ENCODE data around the gene PRKN. TPM values are rescaled to one million over a fixed set of nuclear protein-coding genes. Genes with fewer than 3 reads are reported as not detected.
"Not testable (repeated sequence)": the region's sequence is repeated elsewhere in the genome, so short reads cannot be mapped to it uniquely, and the experiment has no call there.

Gene PRKN
- total and polyA plus RNA-seq, 5 donors from 2014 or later: 0.24 to 3.7 (median 2.5) TPM

DNA sequence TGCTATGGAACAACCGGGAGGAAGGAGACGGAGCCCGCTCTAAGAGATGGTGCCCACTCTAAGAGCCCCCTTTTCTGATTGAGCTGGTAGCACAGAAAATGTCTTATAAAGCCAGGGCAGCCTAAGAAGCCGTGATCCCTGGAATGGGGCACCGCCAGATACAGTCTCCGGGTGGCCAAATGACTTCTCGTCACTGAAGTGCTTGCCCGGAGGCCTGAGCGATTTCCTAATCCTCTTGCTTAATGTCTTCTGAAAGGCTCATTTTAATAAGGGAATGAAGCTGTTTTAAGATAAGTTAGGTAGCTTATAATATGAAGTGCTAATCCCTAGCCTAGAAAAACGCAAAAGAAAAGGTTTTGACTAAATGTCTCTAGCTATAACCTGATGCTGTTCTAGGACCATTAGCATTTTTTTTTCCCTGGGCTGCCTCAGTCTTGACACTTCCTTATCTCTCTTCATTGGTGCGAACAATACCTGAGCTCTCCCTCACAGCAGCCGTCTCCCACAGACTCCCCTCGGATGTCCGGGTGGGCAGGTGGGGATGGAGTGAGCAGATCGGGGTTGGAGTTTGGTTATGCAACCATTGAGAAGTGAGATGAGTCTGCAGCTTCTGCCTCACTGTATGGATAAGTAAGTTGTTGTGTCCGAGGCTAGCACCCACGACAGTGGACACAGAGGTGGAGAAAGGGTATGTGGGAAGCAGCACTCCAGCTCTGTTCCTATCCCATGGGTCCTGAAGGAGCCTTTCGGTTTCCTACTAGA is 894.3 kb downstream of the PRKN start:
- Histone ChIP-seq H3K36me3 (ENCODE audit: control insufficient read depth, insufficient read depth, low read length) (no peaks in the 10 kb centered on the region), H3K9me3 (ENCODE audit: control insufficient read depth in 2 of 2, low read length in 2 of 2) (no peaks in the 10 kb centered on the region), H3K27ac (ENCODE audit: insufficient read depth, low read length, poor library complexity, severe bottlenecking) (no peak overlapping the region), H3K27me3 (ENCODE audit: control insufficient read depth, insufficient read depth, low read length) (no peaks in the 10 kb centered on the region), H3K4me3 (ENCODE audit: low read depth, low read length) (no peak overlapping the region), H3K4me1 (ENCODE audit: control insufficient read depth, insufficient read depth, low read length, poor library complexity, severe bottlenecking) (no peaks in the 10 kb centered on the region)
- DNase-seq (no peak), ATAC-seq (ENCODE audit: low read depth in 2 of 2) (no peak)
- Mint-ChIP-seq H3K9me3 (no peaks in the 10 kb centered on the region), H3K4me3 (no peak overlapping the region), H3K4me1 (no peaks in the 10 kb centered on the region), H3K27ac (no peak overlapping the region), H3K27me3 (no peaks in the 10 kb centered on the region), H3K36me3 (no peaks in the 10 kb centered on the region)

- peak in 1 of 2 donors; percentile 8 for ATAC-seq (ENCODE audit: low read depth in 2 of 2)
- no peaks in the 10 kb centered on the region for H3K36me3 Mint-ChIP-seq
- no peaks in the 10 kb centered on the region for H3K27me3 Mint-ChIP-seq
- no peaks in the 10 kb centered on the region for H3K4me1 ChIP-seq (ENCODE audit: control insufficient read depth, insufficient read depth, low read length, poor library complexity, severe bottlenecking)
- H3K27ac Mint-ChIP-seq: no peak overlapping the region
- no peaks in the 10 kb centered on the region for H3K4me1 Mint-ChIP-seq
- H3K4me3 ChIP-seq (ENCODE audit: low read depth, low read length): no peak overlapping the region
- no peak for DNase-seq
- H3K4me3 Mint-ChIP-seq: no peak overlapping the region
- no peaks in the 10 kb centered on the region for H3K9me3 ChIP-seq (ENCODE audit: control insufficient read depth in 2 of 2, low read length in 2 of 2)
- no peaks in the 10 kb centered on the region for H3K9me3 Mint-ChIP-seq
- no peaks in the 10 kb centered on the region for H3K36me3 ChIP-seq (ENCODE audit: control insufficient read depth, insufficient read depth, low read length)
- H3K27me3 ChIP-seq (ENCODE audit: control insufficient read depth, insufficient read depth, low read length): no peaks in the 10 kb centered on the region
- no peak overlapping the region for H3K27ac ChIP-seq (ENCODE audit: insufficient read depth, low read length, poor library complexity, severe bottlenecking)
Measured at GRCh38 chr6:161832622-161833021, 894.9 kb downstream of the PRKN start.

DNA sequence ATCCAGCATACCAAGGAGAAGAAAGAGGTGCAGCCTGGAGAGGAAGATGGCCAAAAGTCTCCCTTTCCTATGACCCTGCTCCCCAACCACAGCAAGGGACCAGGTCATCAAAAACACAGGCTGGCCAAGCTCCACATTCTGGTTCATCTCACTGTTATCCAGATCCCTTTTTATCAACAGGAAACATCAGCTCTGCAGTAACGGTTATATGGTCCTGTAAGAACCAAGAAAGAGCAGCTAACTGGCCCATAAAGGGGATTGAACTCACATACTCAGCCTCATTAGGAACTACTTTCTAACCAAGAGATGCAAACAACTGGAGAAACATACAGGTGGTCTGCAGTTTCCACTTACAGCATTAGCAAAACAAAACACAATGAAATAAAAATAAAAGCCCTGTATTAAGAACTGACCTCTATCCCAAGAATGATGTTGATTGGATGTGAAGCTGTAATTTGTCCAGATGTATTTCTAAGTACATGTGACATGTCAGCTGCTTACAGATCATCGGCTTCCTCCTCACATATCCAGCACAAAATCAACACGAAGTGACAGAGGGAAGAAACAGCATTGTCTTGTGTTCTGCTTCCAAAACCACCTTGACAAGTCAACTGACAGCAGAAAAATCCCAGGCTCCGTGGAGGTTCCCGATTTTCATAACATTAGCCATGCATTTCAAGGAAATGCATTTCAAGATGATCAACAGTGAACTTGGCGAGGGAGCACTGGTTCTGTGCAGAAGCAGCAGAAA is 896.5 kb downstream of the PRKN start:
- Histone ChIP-seq H3K4me1 (ENCODE audit: control insufficient read depth, insufficient read depth, low read length, poor library complexity, severe bottlenecking) (no peaks in the 10 kb centered on the region), H3K27ac (ENCODE audit: insufficient read depth, low read length, poor library complexity, severe bottlenecking) (no peak overlapping the region), H3K36me3 (ENCODE audit: control insufficient read depth, insufficient read depth, low read length) (no peaks in the 10 kb centered on the region), H3K27me3 (ENCODE audit: control insufficient read depth, insufficient read depth, low read length) (no peaks in the 10 kb centered on the region), H3K4me3 (ENCODE audit: low read depth, low read length) (no peak overlapping the region), H3K9me3 (ENCODE audit: control insufficient read depth in 2 of 2, low read length in 2 of 2) (no peaks in the 10 kb centered on the region)
- Mint-ChIP-seq H3K27ac (no peak overlapping the region), H3K36me3 (no peaks in the 10 kb centered on the region), H3K9me3 (no peaks in the 10 kb centered on the region), H3K27me3 (no peaks in the 10 kb centered on the region), H3K4me1 (no peaks in the 10 kb centered on the region), H3K4me3 (no peak overlapping the region)
- DNase-seq (no peak), ATAC-seq (ENCODE audit: low read depth in 2 of 2) (no peak)

- Mint-ChIP-seq H3K9me3 (no peaks in the 10 kb centered on the region), H3K27ac (no peak overlapping the region), H3K4me3 (no peak overlapping the region), H3K27me3 (no peaks in the 10 kb centered on the region), H3K36me3 (no peaks in the 10 kb centered on the region), H3K4me1 (no peaks in the 10 kb centered on the region)
- H3K4me1 ChIP-seq (ENCODE audit: control insufficient read depth, insufficient read depth, low read length, poor library complexity, severe bottlenecking): no peaks in the 10 kb centered on the region
- H3K9me3 ChIP-seq (ENCODE audit: control insufficient read depth in 2 of 2, low read length in 2 of 2): no peaks in the 10 kb centered on the region
- H3K27ac ChIP-seq (ENCODE audit: insufficient read depth, low read length, poor library complexity, severe bottlenecking): no peak overlapping the region
- DNase-seq (no peak), ATAC-seq (ENCODE audit: low read depth in 2 of 2) (no peak)
- no peaks in the 10 kb centered on the region for H3K36me3 ChIP-seq (ENCODE audit: control insufficient read depth, insufficient read depth, low read length)
- no peaks in the 10 kb centered on the region for H3K27me3 ChIP-seq (ENCODE audit: control insufficient read depth, insufficient read depth, low read length)
- H3K4me3 ChIP-seq (ENCODE audit: low read depth, low read length): no peak overlapping the region
Measured at GRCh38 chr6:161829291-161829729, 898.3 kb downstream of the PRKN start.

- Mint-ChIP-seq H3K9me3 (no peaks in the 10 kb centered on the region), H3K4me1 (no peaks in the 10 kb centered on the region), H3K36me3 (no peaks in the 10 kb centered on the region), H3K27ac (peak overlapping the region in 1 of 3 donors; percentile 43), H3K27me3 (no peaks in the 10 kb centered on the region), H3K4me3 (no peak overlapping the region)
- no peak overlapping the region for H3K4me3 ChIP-seq (ENCODE audit: low read depth, low read length)
- ATAC-seq (ENCODE audit: low read depth in 2 of 2) (no peak), DNase-seq (no peak)
- H3K27me3 ChIP-seq (ENCODE audit: control insufficient read depth, insufficient read depth, low read length): no peaks in the 10 kb centered on the region
- no peaks in the 10 kb centered on the region for H3K4me1 ChIP-seq (ENCODE audit: control insufficient read depth, insufficient read depth, low read length, poor library complexity, severe bottlenecking)
- H3K27ac ChIP-seq (ENCODE audit: insufficient read depth, low read length, poor library complexity, severe bottlenecking): no peak overlapping the region
- H3K9me3 ChIP-seq (ENCODE audit: control insufficient read depth in 2 of 2, low read length in 2 of 2): no peaks in the 10 kb centered on the region
- no peaks in the 10 kb centered on the region for H3K36me3 ChIP-seq (ENCODE audit: control insufficient read depth, insufficient read depth, low read length)
Measured at GRCh38 chr6:161828355-161828754, 899.2 kb downstream of the PRKN start.

DNA sequence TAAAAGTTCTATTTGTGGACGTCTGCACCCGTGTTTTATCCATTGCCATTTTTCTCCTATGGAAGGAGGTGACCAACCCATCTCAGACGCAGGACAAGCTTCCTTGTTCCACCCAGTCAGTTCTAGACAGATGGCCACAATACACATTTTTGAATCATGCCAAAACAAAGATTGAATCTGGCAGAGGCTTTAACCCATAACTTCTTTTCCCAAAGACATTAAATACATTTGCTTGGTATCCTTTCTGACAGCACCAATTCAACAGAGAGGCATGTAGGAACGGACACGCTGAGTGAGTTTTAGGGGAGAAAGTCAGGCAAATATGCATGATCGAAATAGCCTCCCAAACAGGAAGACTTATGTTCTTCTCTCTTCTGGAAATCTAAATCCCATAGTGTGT is 901.1 kb downstream of the PRKN start:
- H3K36me3 Mint-ChIP-seq: no peaks in the 10 kb centered on the region
- H3K27me3 ChIP-seq (ENCODE audit: control insufficient read depth, insufficient read depth, low read length): no peaks in the 10 kb centered on the region
- no peaks in the 10 kb centered on the region for H3K36me3 ChIP-seq (ENCODE audit: control insufficient read depth, insufficient read depth, low read length)
- no peaks in the 10 kb centered on the region for H3K9me3 ChIP-seq (ENCODE audit: control insufficient read depth in 2 of 2, low read length in 2 of 2)
- ATAC-seq (ENCODE audit: low read depth in 2 of 2) (no peak), DNase-seq (no peak)
- H3K9me3 Mint-ChIP-seq: no peaks in the 10 kb centered on the region
- H3K27me3 Mint-ChIP-seq: no peaks in the 10 kb centered on the region
- H3K4me1 ChIP-seq (ENCODE audit: control insufficient read depth, insufficient read depth, low read length, poor library complexity, severe bottlenecking): no peaks in the 10 kb centered on the region
- no peak overlapping the region for H3K27ac ChIP-seq (ENCODE audit: insufficient read depth, low read length, poor library complexity, severe bottlenecking)
- no peak overlapping the region for H3K4me3 ChIP-seq (ENCODE audit: low read depth, low read length)
- H3K27ac Mint-ChIP-seq: no peak overlapping the region
- H3K4me3 Mint-ChIP-seq: no peak overlapping the region
- no peaks in the 10 kb centered on the region for H3K4me1 Mint-ChIP-seq

DNA sequence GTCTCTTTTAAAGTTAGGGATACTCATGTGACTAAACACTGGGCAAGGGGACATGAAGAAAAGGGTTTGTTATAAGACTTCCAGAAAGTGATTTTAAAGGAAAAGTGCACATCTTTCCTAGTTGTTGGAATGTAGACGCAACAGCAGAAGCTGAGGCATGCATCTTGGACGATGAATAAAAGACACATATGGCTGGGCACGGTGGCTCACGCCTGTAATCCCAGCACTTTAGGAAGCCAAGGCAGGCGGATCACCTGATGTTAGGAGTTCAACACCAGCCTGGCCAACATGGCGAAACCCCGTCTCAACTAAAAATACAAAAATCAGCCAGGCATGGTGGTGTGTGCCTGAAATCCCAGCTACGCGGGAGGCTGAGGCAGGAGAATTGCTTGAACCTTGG is 905.4 kb downstream of the PRKN start:
- DNase-seq; ATAC-seq (ENCODE audit: low read depth in 2 of 2); H3K27me3 Mint-ChIP-seq: not testable (repeated sequence)

DNA sequence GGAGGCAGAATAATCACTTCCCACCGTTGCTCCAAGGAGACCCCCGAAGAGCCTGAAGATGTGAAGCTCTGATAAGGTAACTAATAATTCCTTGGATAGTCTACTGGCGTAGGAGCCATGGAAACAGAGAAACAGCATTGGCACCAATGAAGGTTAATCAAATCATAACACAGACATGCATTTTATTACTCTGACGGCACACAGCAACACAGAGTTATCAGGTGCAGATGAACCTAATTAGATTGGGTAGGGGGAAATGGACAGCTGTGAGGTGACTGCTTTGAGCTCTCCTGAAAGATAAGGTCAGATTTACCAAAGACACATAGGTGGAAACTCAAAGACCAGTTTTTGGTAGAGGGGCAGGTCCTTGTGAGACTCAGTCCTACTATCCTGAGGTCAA is 909.7 kb downstream of the PRKN start:
- Mint-ChIP-seq H3K4me1 (no peaks in the 10 kb centered on the region), H3K36me3 (no peaks in the 10 kb centered on the region), H3K9me3 (peaks cover 0 to 3% (median 0%) of the 10 kb centered on the region in 7 donors), H3K27me3 (no peaks in the 10 kb centered on the region), H3K27ac (no peak overlapping the region), H3K4me3 (no peak overlapping the region)
- Histone ChIP-seq H3K9me3 (ENCODE audit: control insufficient read depth in 2 of 2, low read length in 2 of 2) (no peaks in the 10 kb centered on the region), H3K4me1 (ENCODE audit: control insufficient read depth, insufficient read depth, low read length, poor library complexity, severe bottlenecking) (no peaks in the 10 kb centered on the region), H3K27me3 (ENCODE audit: control insufficient read depth, insufficient read depth, low read length) (no peaks in the 10 kb centered on the region), H3K36me3 (ENCODE audit: control insufficient read depth, insufficient read depth, low read length) (no peaks in the 10 kb centered on the region), H3K4me3 (ENCODE audit: low read depth, low read length) (no peak overlapping the region), H3K27ac (ENCODE audit: insufficient read depth, low read length, poor library complexity, severe bottlenecking) (no peak overlapping the region)
- ATAC-seq (ENCODE audit: low read depth in 2 of 2) (no peak), DNase-seq (no peak)

More for the DNA sequence above, 905.4 kb downstream of the PRKN start:
- not testable (repeated sequence) for H3K9me3 Mint-ChIP-seq; H3K27ac ChIP-seq (ENCODE audit: insufficient read depth, low read length, poor library complexity, severe bottlenecking); H3K36me3 Mint-ChIP-seq; H3K36me3 ChIP-seq (ENCODE audit: control insufficient read depth, insufficient read depth, low read length); H3K27ac Mint-ChIP-seq; H3K4me3 ChIP-seq (ENCODE audit: low read depth, low read length); H3K4me1 Mint-ChIP-seq; H3K4me1 ChIP-seq (ENCODE audit: control insufficient read depth, insufficient read depth, low read length, poor library complexity, severe bottlenecking); H3K9me3 ChIP-seq (ENCODE audit: control insufficient read depth in 2 of 2, low read length in 2 of 2); H3K4me3 Mint-ChIP-seq; H3K27me3 ChIP-seq (ENCODE audit: control insufficient read depth, insufficient read depth, low read length)
